Left kidney (tissue), 2 donors: ENCODE data around the gene LIPC. TPM values are rescaled to one million over a fixed set of nuclear protein-coding genes. Genes with fewer than 3 reads are reported as not detected.
"Not testable (repeated sequence)": the region's sequence is repeated elsewhere in the genome, so short reads cannot be mapped to it uniquely, and the experiment has no call there.

ENCODE experiments used
- DNase-seq: peaks from one replicate; pipeline ENCODE4 v3.0.0-alpha.2; 2013
- polyA plus RNA-seq: library from polyadenylated mRNA; unstranded; fragments of 120-200 nt; gene quantifications from one replicate; pipeline ENCODE4 v1.2.1, GENCODE V29; 2013; ENCODE audit not compliant: insufficient read length

The LIPC gene
- polyA plus RNA-seq, 1 donor = 15.6 TPM

DNA sequence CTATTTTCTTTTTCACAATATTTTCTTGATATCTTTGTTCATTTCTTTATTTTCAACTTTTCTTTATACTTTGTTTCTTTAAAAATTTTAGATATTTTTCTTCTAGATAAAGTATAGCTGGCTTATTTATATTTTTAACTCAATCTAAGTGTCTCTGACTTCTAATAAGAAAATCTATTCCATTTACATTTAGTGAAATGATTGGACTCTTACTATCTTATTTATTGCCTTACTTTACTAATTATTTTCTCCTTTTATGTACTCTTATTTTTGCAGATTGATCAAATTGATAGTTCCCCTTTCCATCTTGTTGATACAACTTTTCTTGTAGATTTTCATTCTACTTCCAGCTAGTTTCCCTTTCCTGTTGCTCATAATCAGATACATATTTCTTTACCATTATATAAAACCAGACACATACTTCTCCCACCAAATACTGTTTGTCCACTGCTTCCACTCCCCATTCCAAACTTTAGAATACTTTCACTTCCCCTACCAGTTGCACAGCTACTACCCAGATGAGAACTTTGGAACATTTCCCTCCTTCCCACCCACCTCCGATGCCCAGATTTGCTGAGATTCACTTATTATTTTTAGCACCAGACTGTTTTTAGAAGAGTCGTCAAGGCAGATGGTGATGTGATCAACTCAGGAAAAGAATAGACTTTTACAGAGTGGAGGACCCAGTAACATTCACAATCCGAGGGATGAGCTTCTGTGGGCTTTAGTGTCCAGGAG lies 151.5 kb downstream of the LIPC start:
- DNase-seq = no peak

DNA sequence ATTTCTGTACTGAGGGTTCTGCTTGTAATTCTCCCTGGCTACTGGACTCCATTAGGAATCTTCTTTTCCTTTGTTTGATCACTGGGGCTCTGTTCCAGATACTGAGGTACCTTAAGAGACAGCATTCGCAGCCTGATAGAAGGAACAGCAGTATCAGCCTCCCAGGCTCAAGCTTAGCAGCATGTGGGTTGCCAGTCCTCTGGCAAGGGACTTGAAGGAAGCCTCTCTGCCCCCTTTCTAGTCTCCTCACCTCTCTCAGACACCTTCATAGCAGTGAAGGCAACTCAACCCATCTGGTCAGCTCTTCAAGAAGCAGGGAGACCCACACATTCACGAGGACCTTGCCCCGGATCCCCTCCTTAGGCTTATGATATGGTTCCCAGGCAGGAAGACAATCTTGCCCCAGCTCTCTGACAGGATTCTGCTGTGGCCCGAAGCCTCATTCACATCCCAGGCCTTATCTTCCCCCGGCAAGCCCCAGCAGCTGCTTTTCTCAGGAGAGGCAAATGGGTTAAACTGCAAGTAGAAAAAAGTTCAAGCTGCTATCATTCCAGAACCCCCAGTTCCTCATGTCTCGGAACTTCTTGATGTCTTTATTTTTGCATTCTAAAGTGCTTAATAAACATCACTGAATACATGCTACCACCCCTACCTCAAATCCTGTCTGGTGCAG lies 153.1 kb downstream of the LIPC start:
- no peak for DNase-seq

DNA sequence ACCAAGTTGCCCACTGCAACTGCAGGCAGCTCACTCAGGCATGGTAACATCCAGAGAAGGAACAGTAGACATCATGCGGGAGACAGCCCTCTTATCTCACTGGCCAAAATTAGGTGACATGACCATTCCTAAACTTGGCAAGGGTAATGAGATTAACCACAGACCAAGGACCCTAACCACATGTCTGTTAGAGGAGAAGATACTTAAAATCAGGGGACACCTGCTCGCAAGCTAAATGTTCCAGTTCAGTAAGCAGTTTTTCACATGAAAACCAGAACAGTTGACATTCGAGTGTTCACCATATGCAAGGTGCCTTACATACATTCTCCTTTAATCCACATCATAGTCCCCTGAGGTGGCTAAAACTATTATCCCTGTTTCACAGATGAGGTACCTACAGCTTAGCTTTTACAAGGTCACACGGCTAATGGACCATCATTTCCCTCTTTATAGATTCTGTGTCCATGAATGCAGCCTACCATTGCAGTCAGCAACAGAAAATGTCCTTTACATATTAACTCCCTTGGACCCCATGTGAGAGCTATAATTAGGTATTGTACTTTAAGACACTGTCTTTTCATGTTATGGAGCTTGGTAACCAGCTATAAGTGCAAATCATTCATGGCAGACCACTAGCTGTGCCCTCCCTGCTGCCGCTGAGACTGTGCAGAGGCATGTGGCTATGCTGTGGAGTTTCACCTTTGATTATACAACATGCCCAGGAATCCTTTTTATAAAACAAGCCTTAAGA lies 154.1 kb downstream of the LIPC start:
- DNase-seq = no peak

DNA sequence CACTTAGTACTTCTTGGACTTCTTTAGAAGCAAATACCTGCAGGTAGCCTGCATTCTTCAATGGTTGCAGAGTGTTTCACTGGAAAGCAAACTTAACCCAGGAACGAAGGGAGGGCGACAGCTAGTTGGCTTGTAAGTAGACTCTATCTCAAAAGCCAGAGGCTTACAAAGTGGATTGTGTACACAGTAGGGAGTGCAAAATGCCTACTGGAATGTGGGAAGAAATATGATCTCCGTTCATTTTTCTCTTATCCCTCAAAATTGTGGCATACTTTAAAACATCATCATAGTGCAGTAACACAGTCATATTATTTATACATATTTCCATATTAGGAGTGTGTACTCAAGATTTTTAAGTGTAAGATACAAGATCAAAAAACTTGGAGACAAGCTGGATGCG lies 155.7 kb downstream of the LIPC start:
- no peak for DNase-seq

DNA sequence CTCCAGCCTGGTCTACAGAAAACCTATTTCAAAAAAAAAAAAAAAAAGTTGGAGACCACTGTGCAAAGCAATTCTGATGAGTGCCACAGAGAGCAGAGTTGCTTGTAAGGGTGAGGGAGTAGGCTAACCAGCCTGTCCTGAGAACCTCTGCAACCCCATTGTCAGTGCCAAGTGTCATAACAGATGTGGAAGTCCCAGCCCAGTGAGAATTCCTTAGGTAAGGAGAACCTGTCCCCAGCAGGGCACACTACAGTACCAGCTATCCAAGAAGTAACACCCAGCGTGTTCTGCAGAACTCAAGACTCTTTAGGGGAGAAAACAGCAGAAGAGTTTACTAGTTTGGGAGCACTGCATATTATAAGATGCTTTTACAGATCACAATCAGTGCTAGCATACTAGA lies 156.3 kb downstream of the LIPC start:
- no peak for DNase-seq

DNA sequence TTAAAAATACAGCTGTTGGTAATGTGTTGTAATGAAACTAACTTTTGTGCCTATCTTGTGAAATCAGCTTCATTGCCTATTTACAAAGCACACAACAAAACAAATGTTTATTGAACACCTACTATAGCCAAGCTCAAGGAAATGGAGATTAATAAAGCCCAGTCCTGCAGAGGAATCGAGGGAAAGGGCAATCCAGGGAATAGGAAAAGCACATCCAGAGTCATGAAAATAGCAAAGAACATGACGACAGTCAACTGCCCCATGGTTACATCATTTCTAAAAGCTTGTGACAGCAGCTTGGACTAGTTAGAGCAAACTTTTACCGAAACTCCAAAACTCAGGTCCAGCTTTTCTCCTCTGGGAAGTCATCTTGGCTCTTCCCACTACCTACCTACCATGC lies 157.3 kb downstream of the LIPC start:
- no peak for DNase-seq

DNA sequence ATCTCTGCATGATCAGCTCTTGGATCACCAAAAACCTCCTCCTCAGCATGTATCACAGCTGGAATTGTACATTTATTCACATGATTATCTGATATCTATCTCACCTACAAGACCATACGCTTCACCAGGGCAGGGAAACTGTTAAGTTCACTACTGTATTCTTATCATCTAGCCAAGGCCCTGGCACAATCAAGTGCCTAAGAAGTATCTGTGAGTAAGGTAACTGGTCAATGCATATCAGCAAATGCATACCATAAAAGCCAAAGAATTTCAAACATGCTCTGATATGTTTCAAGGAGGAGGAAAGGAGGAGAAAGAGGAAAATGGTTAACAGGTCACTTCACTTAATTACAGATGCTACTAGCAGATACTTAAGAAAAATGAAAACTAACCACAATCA lies 158.4 kb downstream of the LIPC start:
- DNase-seq = no peak

DNA sequence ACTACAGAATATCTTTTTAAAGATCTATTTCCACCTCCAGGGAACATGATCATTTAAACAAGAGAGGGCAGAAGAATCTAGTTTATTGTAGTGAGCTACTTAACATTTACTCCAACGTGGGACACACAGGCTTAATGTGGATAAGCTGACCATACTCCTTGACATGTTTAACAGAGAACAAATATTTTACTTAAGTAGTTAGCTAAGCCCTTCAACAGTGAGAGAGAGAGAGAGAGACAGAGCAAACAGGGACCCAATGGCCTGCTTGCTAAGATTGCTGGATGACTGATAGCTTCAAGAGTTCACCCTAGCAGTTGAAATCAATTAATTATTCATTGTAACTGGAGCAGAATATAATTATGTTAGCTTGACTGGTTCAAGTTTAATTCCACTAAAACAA lies 159.1 kb downstream of the LIPC start:
- DNase-seq = no peak

DNA sequence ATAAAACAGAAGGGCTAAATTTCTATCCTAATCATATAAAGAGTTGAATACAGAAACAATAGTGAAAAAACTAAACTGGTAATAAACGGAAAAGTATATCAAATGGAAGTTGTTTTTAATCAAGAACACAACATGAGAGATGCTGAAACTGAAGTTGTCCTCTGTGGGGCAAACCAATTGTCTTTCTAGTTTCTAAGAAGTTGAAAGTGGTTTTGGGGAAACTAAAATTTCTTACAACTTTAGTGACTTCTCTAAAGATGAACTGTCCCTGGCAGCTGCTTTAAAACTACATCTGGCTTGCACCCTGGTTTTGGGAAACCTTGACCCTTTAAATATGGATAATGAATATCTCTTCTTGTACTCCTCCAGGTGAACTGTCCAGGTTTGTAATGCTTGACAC lies 162.1 kb downstream of the LIPC start:
- DNase-seq = no peak

DNA sequence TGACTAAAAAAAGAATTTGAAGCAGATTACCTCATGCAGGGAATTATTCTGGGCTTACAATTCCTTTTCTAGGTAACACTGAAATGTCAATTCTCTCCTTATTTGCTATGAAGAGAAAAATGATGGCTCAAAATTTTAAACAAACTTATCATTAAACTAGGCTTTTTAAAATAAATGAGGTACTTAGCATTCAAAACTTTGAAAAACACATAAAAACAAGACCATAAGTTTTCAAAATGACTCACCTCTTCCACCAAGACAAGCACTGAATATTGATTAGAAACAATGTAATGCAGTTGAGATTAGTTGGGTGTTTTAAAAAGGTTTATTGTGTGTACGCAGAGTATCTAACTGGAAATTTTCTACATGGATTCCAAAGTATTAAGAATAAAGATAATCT lies 163.1 kb downstream of the LIPC start:
- DNase-seq = no peak

DNA sequence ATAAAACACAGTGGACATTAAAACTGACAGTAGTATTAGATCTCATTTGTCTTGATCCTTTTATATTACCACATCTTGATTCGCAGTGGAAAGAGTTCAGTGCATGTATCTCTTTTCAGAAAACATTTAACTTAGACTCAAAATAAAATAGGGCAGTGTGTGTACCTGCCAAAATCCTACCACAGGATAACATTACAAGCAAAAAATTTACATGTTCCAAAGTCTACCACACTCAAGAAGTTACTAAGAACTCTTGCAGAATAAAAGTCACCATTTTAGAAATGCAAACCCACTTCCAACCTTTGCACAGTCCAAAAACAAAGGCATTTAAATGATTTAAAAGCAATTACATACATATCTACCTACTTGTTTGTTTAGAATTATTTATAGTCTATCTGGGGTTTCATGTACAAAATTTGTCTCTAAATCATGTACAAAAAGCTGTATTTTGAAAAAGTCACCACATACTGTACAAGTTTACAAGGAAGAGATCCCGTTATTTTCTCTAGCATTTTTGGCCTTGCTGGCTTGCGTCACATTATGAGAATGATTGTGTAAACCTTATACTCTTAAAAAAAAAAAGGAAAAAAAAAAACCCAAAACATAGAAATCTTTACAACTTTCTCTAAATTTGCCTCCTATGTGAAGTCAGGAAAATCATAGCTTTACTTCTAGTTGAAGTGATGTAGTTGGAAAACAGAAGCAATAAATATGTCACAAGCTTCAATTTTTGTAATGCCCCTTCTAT lies 163.9 kb downstream of the LIPC start:
- DNase-seq = no peak

DNA sequence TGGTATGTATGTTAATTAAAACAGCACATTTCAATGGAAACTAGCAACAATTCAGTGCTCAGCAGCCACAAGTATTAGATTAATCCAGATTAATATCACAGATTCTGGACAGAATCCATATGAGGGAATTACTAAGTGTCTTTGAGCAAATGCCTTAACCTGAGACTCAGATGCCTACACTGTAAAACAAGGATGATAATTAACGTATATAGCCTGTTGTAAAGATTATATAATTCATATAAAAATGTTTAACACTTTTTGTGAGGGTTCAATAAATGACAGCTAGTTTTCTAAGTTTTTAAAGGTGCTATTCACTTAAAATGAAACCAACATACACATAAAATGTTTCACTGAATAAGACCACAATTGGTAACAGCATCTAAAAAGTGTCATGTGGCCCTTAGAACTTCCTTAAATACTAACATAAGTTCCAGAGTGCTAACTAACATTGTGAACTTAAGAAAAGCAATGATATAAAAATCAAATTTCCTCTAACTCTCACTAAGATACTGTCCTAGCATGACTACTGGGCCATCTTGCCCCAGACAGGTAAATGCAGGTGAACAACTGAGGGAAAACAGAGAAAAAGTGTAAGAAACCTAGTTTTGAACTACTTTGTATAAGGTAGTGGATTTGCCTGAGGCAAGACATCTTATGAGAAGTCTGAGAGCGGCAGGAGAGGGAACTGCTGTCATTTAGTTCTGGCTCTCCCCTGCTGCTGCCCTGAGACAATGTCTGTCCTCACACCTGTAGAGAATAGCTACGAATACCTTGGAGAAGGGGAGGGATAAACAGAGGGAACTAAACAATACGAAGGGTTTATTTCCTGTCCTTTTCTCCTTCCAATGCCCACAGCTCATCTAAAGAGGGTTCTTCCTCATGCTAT lies 166.4 kb downstream of the LIPC start:
- DNase-seq = no peak

DNA sequence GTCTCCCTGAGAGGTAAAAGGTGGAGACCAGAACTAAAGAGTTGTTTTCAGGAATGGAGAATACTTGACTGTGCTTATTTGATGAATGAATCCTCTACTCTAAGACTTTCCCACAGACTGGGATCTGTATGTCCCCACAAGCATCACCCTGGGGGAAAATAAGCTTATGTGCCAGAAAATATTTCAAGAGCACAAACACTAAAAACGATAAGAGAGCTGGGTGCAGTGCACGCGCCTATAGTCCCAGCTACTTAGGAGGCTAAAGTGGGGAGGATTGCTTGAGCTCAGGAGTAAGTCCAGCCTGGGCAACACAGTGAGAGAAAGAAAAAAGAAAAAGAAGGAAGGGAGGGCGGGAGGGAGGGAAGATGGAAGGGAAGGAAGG lies 167.0 kb downstream of the LIPC start:
- no peak for DNase-seq

DNA sequence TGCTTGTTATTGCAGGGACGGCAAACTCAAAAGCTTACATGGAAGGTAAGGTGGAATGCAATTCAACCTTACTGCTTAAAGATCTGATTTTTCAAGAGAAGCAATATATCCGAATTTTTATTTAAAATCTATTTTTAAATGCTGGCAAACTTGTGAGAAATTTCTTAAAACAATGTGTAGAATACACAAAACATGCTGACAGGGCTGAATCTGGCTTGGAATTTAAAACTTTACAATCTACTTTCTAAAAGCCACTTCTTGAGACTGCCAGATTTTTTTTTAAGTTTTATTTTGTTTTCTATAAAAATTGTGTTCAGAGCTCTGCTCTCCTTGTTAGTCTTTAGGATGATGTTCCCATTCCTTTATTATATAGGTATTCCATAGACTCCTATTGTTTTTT lies 171.0 kb downstream of the LIPC start:
- DNase-seq = no peak

DNA sequence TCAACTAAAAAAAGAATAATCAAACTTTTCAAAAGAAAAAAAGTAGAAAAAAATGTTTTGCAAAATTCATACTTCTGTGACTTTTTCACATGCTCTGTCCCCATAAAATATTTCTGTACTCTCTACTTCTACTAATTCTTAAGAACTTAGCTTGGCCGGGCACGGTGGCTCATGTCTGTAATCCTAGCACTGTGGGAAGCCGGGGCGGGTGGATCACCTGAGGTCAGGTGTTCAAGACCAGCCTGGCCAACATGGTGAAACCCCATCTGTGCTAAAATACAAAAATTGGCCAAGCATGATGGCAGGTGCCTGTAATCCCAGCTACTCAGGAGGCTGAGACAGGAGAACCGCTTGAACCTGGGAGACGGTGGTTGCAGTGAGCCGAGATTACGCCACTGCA lies 172.1 kb downstream of the LIPC start:
- not testable (repeated sequence) for DNase-seq

DNA sequence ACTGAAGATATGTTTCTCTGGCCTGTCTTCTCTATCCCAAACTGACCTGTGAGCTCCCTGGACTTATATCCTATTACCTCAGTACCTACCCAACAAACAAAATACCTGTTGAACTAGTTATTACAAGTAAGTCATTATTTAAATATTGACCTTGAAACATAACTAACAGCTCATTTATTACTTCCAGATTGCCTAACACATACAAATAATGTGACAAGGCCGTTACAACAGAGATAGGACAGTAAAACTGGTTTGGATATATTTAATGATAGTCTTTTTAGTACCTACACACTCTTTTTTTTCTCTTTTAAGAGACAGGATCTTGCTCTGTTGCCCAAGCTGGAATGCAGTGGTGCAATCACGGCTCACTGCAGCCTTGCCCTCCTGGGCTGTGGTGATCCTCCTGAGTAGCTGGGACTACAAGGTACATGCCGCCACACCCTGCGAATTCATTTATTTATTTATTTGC lies 172.7 kb downstream of the LIPC start:
- DNase-seq = no peak

DNA sequence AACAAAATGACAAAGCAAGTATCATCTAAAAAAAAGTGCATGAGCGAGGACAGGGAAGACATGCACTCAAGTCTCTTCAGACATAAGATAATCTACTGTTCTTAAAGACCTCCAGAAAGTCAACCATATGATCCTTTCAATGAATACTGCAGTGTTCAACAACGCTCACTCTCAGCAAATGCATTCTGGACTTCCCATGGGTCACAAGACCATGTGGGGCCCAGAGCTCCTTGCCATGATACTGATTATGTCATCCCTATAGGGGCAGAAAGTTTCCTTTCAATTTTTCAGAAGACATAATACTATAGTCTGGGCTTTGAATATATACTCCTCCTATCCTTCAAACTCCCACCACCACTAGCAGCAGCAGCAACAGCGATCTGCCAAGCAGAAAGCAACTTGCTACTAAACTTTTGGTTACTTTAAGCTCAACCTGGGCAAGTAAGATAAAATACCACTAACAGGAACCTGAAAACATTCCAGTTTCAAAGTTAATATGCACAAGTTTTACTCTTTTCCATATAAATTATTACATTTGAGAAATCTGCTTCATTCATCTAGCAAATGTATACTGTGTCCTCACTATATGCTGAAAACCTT lies 174.2 kb downstream of the LIPC start:
- DNase-seq = no peak

DNA sequence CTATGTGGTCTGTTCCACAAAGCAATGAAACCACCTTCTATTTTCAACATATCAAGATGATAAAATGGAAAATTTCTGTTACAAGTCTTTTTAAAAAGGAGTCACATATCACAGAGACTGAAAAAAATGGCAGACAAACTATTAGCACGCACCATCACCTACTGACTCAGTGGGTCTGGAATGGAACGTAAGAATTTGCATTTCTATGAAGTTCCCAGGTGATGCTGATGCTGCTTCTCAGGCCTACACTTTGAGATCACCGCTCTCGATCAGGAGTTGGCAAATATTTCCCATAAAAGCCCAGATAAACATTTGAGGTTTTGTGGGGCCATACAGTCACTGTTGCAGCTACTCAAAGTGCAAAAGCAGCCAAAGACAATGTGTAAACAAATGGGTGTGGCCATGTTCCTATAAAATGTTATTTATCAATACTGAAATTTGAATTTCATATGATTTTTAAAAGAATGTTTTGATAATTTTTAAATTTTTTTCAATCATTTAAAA lies 174.8 kb downstream of the LIPC start:
- DNase-seq = no peak

DNA sequence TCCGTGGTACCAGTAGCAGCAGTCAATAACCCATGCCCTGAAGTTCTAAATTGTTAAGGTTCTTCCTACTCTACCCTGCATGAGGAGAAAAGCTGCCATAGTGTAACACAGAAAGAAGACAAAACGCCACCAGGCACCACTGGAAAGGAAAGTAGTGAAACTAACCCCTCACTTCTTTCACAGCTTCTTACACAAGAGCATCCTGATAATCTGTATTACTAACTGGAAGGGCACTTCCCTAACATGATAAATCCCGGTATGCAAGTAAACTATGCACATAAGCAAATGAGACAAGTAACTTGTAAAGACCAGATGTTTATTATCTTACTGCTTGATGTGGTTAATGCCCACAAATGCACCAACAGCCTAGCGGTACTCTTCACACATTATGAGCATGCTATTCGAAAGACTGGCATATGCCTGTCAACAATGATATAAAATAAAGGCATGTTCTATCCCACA lies 176.4 kb downstream of the LIPC start:
- no peak for DNase-seq

DNA sequence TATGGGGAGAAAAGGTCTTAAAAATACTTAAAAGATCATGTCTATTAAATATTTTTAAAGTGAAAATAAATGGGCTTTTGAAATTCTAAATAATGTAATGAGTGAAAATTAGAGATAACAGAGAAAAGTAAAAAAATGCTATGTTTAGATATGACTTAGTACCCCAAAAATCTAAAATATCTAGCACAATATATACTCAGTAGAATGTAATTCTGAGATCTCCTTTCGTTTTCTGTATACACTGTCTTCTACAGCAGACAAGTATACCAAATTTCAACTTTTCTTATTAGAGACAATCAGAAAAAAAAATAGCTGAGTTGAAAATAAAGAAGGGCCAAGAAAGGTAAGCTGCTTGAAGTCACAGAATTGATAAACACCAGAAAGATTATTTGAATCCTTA lies 176.9 kb downstream of the LIPC start:
- no peak for DNase-seq
